Activated CD4-positive, alpha-beta memory T cell treated with anti-CD3 and anti-CD28 coated beads, Interleukin-2, amount 10 ng/mL, durations not matched to agents 7 days and 5 days (primary cell): ENCODE results near the gene LRBA. TPM values are rescaled to one million over a fixed set of nuclear protein-coding genes. Genes with fewer than 3 reads are reported as not detected.

ENCODE experiments used
- CTCF ChIA-PET: fragments of 350-600 bp; sonication (Branson Sonifier 250); formaldehyde crosslinking; loops from one replicate; lab custom pipeline; 2021; ENCODE audit warnings: antibody characterized with exemption, inconsistent platforms; lab: Charles Lee
- POLR2A ChIA-PET: fragments of 350-600 bp; sonication (Branson Sonifier 250); formaldehyde crosslinking; loops from one replicate; lab custom pipeline; 2021; ENCODE audit warnings: antibody characterized with exemption; lab: Charles Lee
- DNase-seq: peaks from one replicate; pipeline ENCODE4 v3.0.0-alpha.2; 2020
- H3K27ac Mint-ChIP-seq: one replicate; pipeline ENCODE4 v1.8.0; 2021; ENCODE audit warnings: mild to moderate bottlenecking, mixed read lengths
- H3K27me3 Mint-ChIP-seq: one replicate; pipeline ENCODE4 v1.8.0; 2021; ENCODE audit warnings: mixed read lengths
- H3K36me3 Mint-ChIP-seq: one replicate; pipeline ENCODE4 v1.8.0; 2021; ENCODE audit warnings: low read depth, mixed read lengths
- H3K4me1 Mint-ChIP-seq: one replicate; pipeline ENCODE4 v1.8.0; 2021; ENCODE audit warnings: mixed read lengths
- H3K4me3 Mint-ChIP-seq: one replicate; pipeline ENCODE4 v1.8.0; 2021; ENCODE audit warnings: mild to moderate bottlenecking, mixed read lengths
- H3K9me3 Mint-ChIP-seq: one replicate; pipeline ENCODE4 v1.8.0; 2021; ENCODE audit warnings: mixed read lengths
- total RNA-seq, 2 experiments: library from RNA; stranded (reverse); gene quantifications; one replicate each; pipeline ENCODE4 v1.2.3, GENCODE V29; 2021

LRBA gene
- total RNA-seq, 2 experiments from 2014 or later: 42.4 to 45.2 TPM

GRCh38 chr4:150259861-150260567, 755.1 kb downstream of the LRBA start:
- Mint-ChIP-seq H3K4me3 (no peak overlapping the region), H3K36me3 (peaks cover 3% of the 10 kb centered on the region), H3K27ac (no peak overlapping the region), H3K27me3 (no peaks in the 10 kb centered on the region), H3K4me1 (no peaks in the 10 kb centered on the region), H3K9me3 (no peaks in the 10 kb centered on the region)
- ChIA-PET CTCF (no interaction called here), POLR2A (no interaction called here)
- DNase-seq: no peak

- H3K9me3 Mint-ChIP-seq: no peaks in the 10 kb centered on the region
- H3K4me1 Mint-ChIP-seq: no peaks in the 10 kb centered on the region
- no peaks in the 10 kb centered on the region for H3K27me3 Mint-ChIP-seq
- no peak for DNase-seq
- peaks cover 3% of the 10 kb centered on the region for H3K36me3 Mint-ChIP-seq
- ChIA-PET POLR2A (no interaction called here), CTCF (no interaction called here)
- no peak overlapping the region for H3K4me3 Mint-ChIP-seq
- no peak overlapping the region for H3K27ac Mint-ChIP-seq
Observed at GRCh38 chr4:150258569-150258968, 756.5 kb downstream of the LRBA start.

GRCh38 chr4:150256841-150257730, 758.0 kb downstream of the LRBA start:
- no peaks in the 10 kb centered on the region for H3K36me3 Mint-ChIP-seq
- ChIA-PET CTCF (interaction anchor here (0.5 to 0.6 kb wide), 2 partner anchors 145 to 501 kb away, joined by 3 read pairs; no protein-coding TSS in a partner anchor), POLR2A (no interaction called here)
- DNase-seq: no peak
- no peak overlapping the region for H3K27ac Mint-ChIP-seq
- H3K4me3 Mint-ChIP-seq: no peak overlapping the region
- no peaks in the 10 kb centered on the region for H3K9me3 Mint-ChIP-seq
- no peaks in the 10 kb centered on the region for H3K27me3 Mint-ChIP-seq
- no peaks in the 10 kb centered on the region for H3K4me1 Mint-ChIP-seq

GRCh38 chr4:150256225-150256620, 758.9 kb downstream of the LRBA start:
- no peak for DNase-seq
- Mint-ChIP-seq H3K27ac (no peak overlapping the region), H3K4me3 (no peak overlapping the region), H3K27me3 (no peaks in the 10 kb centered on the region), H3K9me3 (no peaks in the 10 kb centered on the region), H3K36me3 (no peaks in the 10 kb centered on the region), H3K4me1 (no peaks in the 10 kb centered on the region)
- CTCF ChIA-PET: no interaction called here
- POLR2A ChIA-PET: no interaction called here

GRCh38 chr4:150255610-150256224, 759.4 kb downstream of the LRBA start:
- Mint-ChIP-seq H3K4me3 (no peak overlapping the region), H3K27me3 (no peaks in the 10 kb centered on the region), H3K4me1 (no peaks in the 10 kb centered on the region), H3K27ac (no peak overlapping the region), H3K36me3 (no peaks in the 10 kb centered on the region), H3K9me3 (no peaks in the 10 kb centered on the region)
- ChIA-PET CTCF (interaction anchor here (0.8 to 1.3 kb wide), 2 partner anchors 9 to 12 kb away, joined by 3 read pairs; no protein-coding TSS in a partner anchor), POLR2A (interaction anchor here (0.6 kb wide), 1 partner anchor 11 kb away, joined by 3 read pairs; no protein-coding TSS in a partner anchor)
- DNase-seq: no peak

- CTCF ChIA-PET: no interaction called here
Observed at GRCh38 chr4:150253965-150254630, 761.0 kb downstream of the LRBA start.

GRCh38 chr4:150253416-150253815, 761.7 kb downstream of the LRBA start:
- H3K36me3 Mint-ChIP-seq: no peaks in the 10 kb centered on the region
- H3K9me3 Mint-ChIP-seq: no peaks in the 10 kb centered on the region
- no peak for DNase-seq
- POLR2A ChIA-PET: no interaction called here
- H3K4me3 Mint-ChIP-seq: no peak overlapping the region
- no peaks in the 10 kb centered on the region for H3K4me1 Mint-ChIP-seq
- CTCF ChIA-PET: no interaction called here
- H3K27me3 Mint-ChIP-seq: no peaks in the 10 kb centered on the region
- no peak overlapping the region for H3K27ac Mint-ChIP-seq

More at GRCh38 chr4:150253965-150254630, 761.0 kb downstream of the LRBA start:
- Mint-ChIP-seq H3K9me3 (no peaks in the 10 kb centered on the region), H3K27ac (no peak overlapping the region), H3K27me3 (no peaks in the 10 kb centered on the region), H3K36me3 (no peaks in the 10 kb centered on the region), H3K4me3 (no peak overlapping the region), H3K4me1 (no peaks in the 10 kb centered on the region)
- POLR2A ChIA-PET: no interaction called here
- no peak for DNase-seq

GRCh38 chr4:150252741-150253140, 762.3 kb downstream of the LRBA start:
- H3K4me3 Mint-ChIP-seq: no peak overlapping the region
- DNase-seq: no peak
- no peak overlapping the region for H3K27ac Mint-ChIP-seq
- ChIA-PET CTCF (no interaction called here), POLR2A (no interaction called here)
- H3K9me3 Mint-ChIP-seq: no peaks in the 10 kb centered on the region
- H3K36me3 Mint-ChIP-seq: no peaks in the 10 kb centered on the region
- H3K27me3 Mint-ChIP-seq: no peaks in the 10 kb centered on the region
- no peaks in the 10 kb centered on the region for H3K4me1 Mint-ChIP-seq

GRCh38 chr4:150252306-150252705, 762.8 kb downstream of the LRBA start:
- ChIA-PET CTCF (no interaction called here), POLR2A (no interaction called here)
- H3K4me3 Mint-ChIP-seq: no peak overlapping the region
- H3K27me3 Mint-ChIP-seq: no peaks in the 10 kb centered on the region
- H3K9me3 Mint-ChIP-seq: no peaks in the 10 kb centered on the region
- H3K4me1 Mint-ChIP-seq: no peaks in the 10 kb centered on the region
- no peak for DNase-seq
- no peak overlapping the region for H3K27ac Mint-ChIP-seq
- no peaks in the 10 kb centered on the region for H3K36me3 Mint-ChIP-seq

- H3K36me3 Mint-ChIP-seq: no peaks in the 10 kb centered on the region
- no peak for DNase-seq
- no peaks in the 10 kb centered on the region for H3K9me3 Mint-ChIP-seq
- no peaks in the 10 kb centered on the region for H3K27me3 Mint-ChIP-seq
- ChIA-PET POLR2A (no interaction called here), CTCF (no interaction called here)
- no peak overlapping the region for H3K27ac Mint-ChIP-seq
- H3K4me3 Mint-ChIP-seq: no peak overlapping the region
- no peaks in the 10 kb centered on the region for H3K4me1 Mint-ChIP-seq
Observed at GRCh38 chr4:150251752-150252190, 763.3 kb downstream of the LRBA start.

- H3K4me3 Mint-ChIP-seq: no peak overlapping the region
- no peaks in the 10 kb centered on the region for H3K27me3 Mint-ChIP-seq
- no peaks in the 10 kb centered on the region for H3K36me3 Mint-ChIP-seq
- ChIA-PET CTCF (no interaction called here), POLR2A (no interaction called here)
- H3K4me1 Mint-ChIP-seq: no peaks in the 10 kb centered on the region
- H3K27ac Mint-ChIP-seq: no peak overlapping the region
- H3K9me3 Mint-ChIP-seq: no peaks in the 10 kb centered on the region
- no peak for DNase-seq
Observed at GRCh38 chr4:150250998-150251651, 764.0 kb downstream of the LRBA start.

GRCh38 chr4:150250293-150250997, 764.6 kb downstream of the LRBA start:
- DNase-seq: no peak
- H3K36me3 Mint-ChIP-seq: no peaks in the 10 kb centered on the region
- no peaks in the 10 kb centered on the region for H3K27me3 Mint-ChIP-seq
- H3K4me3 Mint-ChIP-seq: no peak overlapping the region
- H3K27ac Mint-ChIP-seq: no peak overlapping the region
- CTCF ChIA-PET: interaction anchor here (0.7 kb wide), 1 partner anchor 298 kb away, joined by 3 read pairs; no protein-coding TSS in a partner anchor
- POLR2A ChIA-PET: no interaction called here
- no peaks in the 10 kb centered on the region for H3K9me3 Mint-ChIP-seq
- no peaks in the 10 kb centered on the region for H3K4me1 Mint-ChIP-seq
